CD14-positive monocyte (primary cell): ENCODE measurements around the gene RPL15. TPM values are rescaled to one million over a fixed set of nuclear protein-coding genes. Genes with fewer than 3 reads are reported as not detected.
A peak's percentile ranks its signal among the peaks of the same experiment; 100 is the strongest.

ENCODE experiments used
- DNase-seq, 3 donors: peaks; one replicate each; pipeline ENCODE4 v3.0.0-alpha.2; 2011 to 2022
- H2AFZ ChIP-seq: 2 replicates; pipeline ENCODE4 v1.6.0; 2012; ENCODE audit warnings: mild to moderate bottlenecking, low read depth, low read length, inconsistent platforms; ENCODE audit not compliant: insufficient read depth, poor library complexity, severe bottlenecking
- H3K27ac ChIP-seq, 2 donors: 1 replicate in 1 of 2; 2 replicates in 1 of 2; pipeline ENCODE4 v1.5.1; 2012 to 2013; ENCODE audit warnings: low read length in 2 of 2, control low read depth in 1 of 2, inconsistent platforms in 1 of 2, low read depth in 1 of 2, mild to moderate bottlenecking in 1 of 2
- H3K27me3 ChIP-seq, 2 donors: one replicate each; pipeline versions ENCODE4 v1.6.0 to v1.6.1; 2011 to 2013; ENCODE audit warnings: low read length in 2 of 2; ENCODE audit not compliant: control insufficient read depth in 2 of 2, insufficient read depth in 2 of 2
- H3K36me3 ChIP-seq, 2 donors: replicated peaks in 1 of 2; 1 replicate in 1 of 2; 2 replicates in 1 of 2; pipeline versions ENCODE4 v1.5.1 to v1.6.1; 2012 to 2013; ENCODE audit warnings: low read length in 2 of 2, control low read depth in 1 of 2, inconsistent platforms in 1 of 2, mild to moderate bottlenecking in 1 of 2; ENCODE audit not compliant: insufficient read depth in 2 of 2, control insufficient read depth in 1 of 2
- H3K4me1 ChIP-seq, 2 donors: 1 replicate in 1 of 2; 2 replicates in 1 of 2; pipeline versions ENCODE4 v1.5.1 to v1.6.1; 2012 to 2013; ENCODE audit warnings: low read length in 2 of 2, control low read depth in 1 of 2, inconsistent platforms in 1 of 2, mild to moderate bottlenecking in 1 of 2, moderate library complexity in 1 of 2; ENCODE audit not compliant: insufficient read depth in 2 of 2, control insufficient read depth in 1 of 2
- H3K4me2 ChIP-seq: replicated peaks from 2 replicates; pipeline ENCODE3; 2012; ENCODE audit warnings: low read length, moderate library complexity, mild to moderate bottlenecking; ENCODE audit not compliant: poor library complexity, severe bottlenecking; ENCODE audit errors: extremely low read depth
- H3K4me3 ChIP-seq, 3 experiments: fragments of 200-600 bp in 1 of 3; sonication (generic) in 1 of 3; replicated peaks in 1 of 3; 1 replicate in 2 of 3; 2 replicates in 1 of 3; pipeline ENCODE4 v1.5.1; 2011 to 2013; ENCODE audit warnings: low read length in 3 of 3, mild to moderate bottlenecking in 3 of 3, control low read depth in 2 of 3, low read depth in 2 of 3, inconsistent platforms in 1 of 3, moderate library complexity in 1 of 3
- H3K79me2 ChIP-seq: 2 replicates; pipeline ENCODE4 v1.6.0; 2012; ENCODE audit warnings: mild to moderate bottlenecking, control low read depth, inconsistent platforms, low read length, moderate library complexity; ENCODE audit not compliant: insufficient read depth
- H3K9ac ChIP-seq: 2 replicates; pipeline ENCODE4 v1.6.0; 2017; ENCODE audit warnings: low read length, mild to moderate bottlenecking; ENCODE audit not compliant: insufficient read depth, poor library complexity, severe bottlenecking
- H3K9me3 ChIP-seq, 2 donors: replicated peaks in 1 of 2; 1 replicate in 1 of 2; 2 replicates in 1 of 2; pipeline versions ENCODE4 v1.5.1 to v1.6.1; 2012 to 2013; ENCODE audit warnings: low read length in 2 of 2, control low read depth in 1 of 2; ENCODE audit not compliant: control insufficient read depth in 1 of 2, insufficient read depth in 1 of 2
- H4K20me1 ChIP-seq: 2 replicates; pipeline ENCODE4 v1.6.0; 2012; ENCODE audit warnings: mild to moderate bottlenecking, low read length, control low read depth, moderate library complexity; ENCODE audit not compliant: insufficient read depth
- H3K27ac Mint-ChIP-seq, 7 donors: one replicate each; pipeline ENCODE4 v1.8.0; 2020; ENCODE audit warnings: mild to moderate bottlenecking in 7 of 7, mixed read lengths in 7 of 7, moderate library complexity in 6 of 7, inconsistent platforms in 2 of 7
- H3K27me3 Mint-ChIP-seq, 3 donors: one replicate each; pipeline ENCODE4 v1.8.0; 2021 to 2022; ENCODE audit warnings: low read depth in 3 of 3, mild to moderate bottlenecking in 3 of 3, mixed read lengths in 3 of 3, moderate library complexity in 3 of 3, inconsistent platforms in 1 of 3
- H3K36me3 Mint-ChIP-seq, 2 donors: one replicate each; pipeline ENCODE4 v1.8.0; 2020; ENCODE audit warnings: mixed read lengths in 2 of 2, inconsistent platforms in 1 of 2, mild to moderate bottlenecking in 1 of 2
- H3K4me1 Mint-ChIP-seq: one replicate; pipeline ENCODE4 v1.8.0; 2020; ENCODE audit warnings: mild to moderate bottlenecking, mixed read lengths
- H3K4me3 Mint-ChIP-seq, 2 donors: one replicate each; pipeline ENCODE4 v1.8.0; 2020; ENCODE audit warnings: mild to moderate bottlenecking in 2 of 2, mixed read lengths in 2 of 2, moderate library complexity in 1 of 2
- H3K9me3 Mint-ChIP-seq, 7 donors: one replicate each; pipeline ENCODE4 v1.8.0; 2020 to 2022; ENCODE audit warnings: mixed read lengths in 7 of 7, mild to moderate bottlenecking in 6 of 7, moderate library complexity in 6 of 7, inconsistent platforms in 2 of 7
- CTCF ChIP-seq: fragments of 200-600 bp; IDR thresholded peaks from one replicate; pipeline ENCODE4 v1.8.0; 2022; ENCODE audit warnings: antibody characterized with exemption, mild to moderate bottlenecking
- WGBS: methylation state at CpG from one replicate; pipeline ENCODE4 v1.1.5; 2013; ENCODE audit warnings: missing lambda C conversion rate; ENCODE audit not compliant: insufficient coverage; 5-methylcytosine and 5-hydroxymethylcytosine counted together
- intact Hi-C, 2 donors: fragments of 100-400 bp; cut with micrococcal nuclease; formaldehyde crosslinking; loops; one replicate each; pipeline versions ENCODE4 v1.15.0 to v1.15.1; 2023
- polyA plus RNA-seq, 3 donors: library from polyadenylated mRNA; depleted of rRNA in 1 of 3; unstranded in 2 of 3; stranded (reverse) in 1 of 3; fragments of 300-500 nt in 2 of 3; fragments of >200 nt in 1 of 3; fragmentation: Illumina TruSeq in 2 of 3; gene quantifications; 1 replicate in 2 of 3; 2 replicates in 1 of 3; pipeline ENCODE4 v1.2.3, GENCODE V29; 2012 to 2021

The RPL15 gene
- polyA plus RNA-seq, 3 donors = 2,510 to 3,161 (median 2,781) TPM

- Histone ChIP-seq H3K9ac (no peak overlapping the region), H4K20me1 (no peaks in the 10 kb centered on the region), H3K79me2 (no peaks in the 10 kb centered on the region), H3K27ac (no peak overlapping the region), H3K4me1 (no peaks in the 10 kb centered on the region), H3K4me2 (no peak overlapping the region), H3K9me3 (no peaks in the 10 kb centered on the region), H2AFZ (no peak overlapping the region), H3K27me3 (no peaks in the 10 kb centered on the region), H3K4me3 (no peak overlapping the region), H3K36me3 (peaks cover 0 to 6% of the 10 kb centered on the region in 2 donors)
- Mint-ChIP-seq H3K27ac (peak overlapping the region in 1 of 7 donors; percentile 11), H3K4me3 (no peak overlapping the region), H3K27me3 (no peaks in the 10 kb centered on the region), H3K9me3 (peaks cover 0 to 2% (median 0%) of the 10 kb centered on the region in 7 donors), H3K4me1 (no peaks in the 10 kb centered on the region), H3K36me3 (peaks cover 19 to 23% of the 10 kb centered on the region in 2 donors)
- no peak for TF ChIP-seq CTCF
- intact Hi-C loops = no loop called here
- no peak for DNase-seq
Measured at GRCh38 chr3:23904545-23904944, 12.4 kb upstream of the RPL15 start.

GRCh38 chr3:23909341-23909740, 7.6 kb upstream of the RPL15 start:
- intact Hi-C loops = no loop called here
- WGBS = 92% methylated on average over 5 of the region's 7 CpGs
- H3K79me2 ChIP-seq = no peaks in the 10 kb centered on the region
- no peaks in the 10 kb centered on the region for H3K4me1 Mint-ChIP-seq
- TF ChIP-seq CTCF = no peak
- H3K27me3 Mint-ChIP-seq = no peaks in the 10 kb centered on the region
- no peak overlapping the region for H3K27ac ChIP-seq
- no peaks in the 10 kb centered on the region for H3K9me3 ChIP-seq
- no peaks in the 10 kb centered on the region for H3K4me1 ChIP-seq
- H3K9ac ChIP-seq = no peak overlapping the region
- no peaks in the 10 kb centered on the region for H3K27me3 ChIP-seq
- no peaks in the 10 kb centered on the region for H3K9me3 Mint-ChIP-seq
- H3K27ac Mint-ChIP-seq = no peak overlapping the region
- no peak overlapping the region for H3K4me3 Mint-ChIP-seq
- no peak overlapping the region for H3K4me2 ChIP-seq
- peaks cover 6 to 13% of the 10 kb centered on the region in 2 donors for H3K36me3 Mint-ChIP-seq
- no peaks in the 10 kb centered on the region for H3K36me3 ChIP-seq
- no peaks in the 10 kb centered on the region for H4K20me1 ChIP-seq
- H3K4me3 ChIP-seq = no peak overlapping the region
- DNase-seq = no peak
- H2AFZ ChIP-seq = no peak overlapping the region
